ENCODE data around the gene GRID2IP. TPM values are rescaled to one million over a fixed set of nuclear protein-coding genes. Genes with fewer than 3 reads are reported as not detected.

GRID2IP gene
- total RNA-seq, 1 donor from 2014 or later = 0.13 TPM

GRCh38 chr7:6546498-6547251, 4.6 kb downstream of the GRID2IP start:
- Mint-ChIP-seq H3K9me3 (ENCODE audit: unreplicated experiment) (no peaks in the 10 kb centered on the region), H3K27ac (ENCODE audit: unreplicated experiment) (no peak overlapping the region), H3K27me3 (ENCODE audit: unreplicated experiment) (peaks cover 2% of the 10 kb centered on the region), H3K4me3 (ENCODE audit: unreplicated experiment) (no peak overlapping the region), H3K4me1 (ENCODE audit: unreplicated experiment) (no peaks in the 10 kb centered on the region), H3K36me3 (ENCODE audit: unreplicated experiment) (no peaks in the 10 kb centered on the region)
- TF ChIP-seq, protein P1, sequence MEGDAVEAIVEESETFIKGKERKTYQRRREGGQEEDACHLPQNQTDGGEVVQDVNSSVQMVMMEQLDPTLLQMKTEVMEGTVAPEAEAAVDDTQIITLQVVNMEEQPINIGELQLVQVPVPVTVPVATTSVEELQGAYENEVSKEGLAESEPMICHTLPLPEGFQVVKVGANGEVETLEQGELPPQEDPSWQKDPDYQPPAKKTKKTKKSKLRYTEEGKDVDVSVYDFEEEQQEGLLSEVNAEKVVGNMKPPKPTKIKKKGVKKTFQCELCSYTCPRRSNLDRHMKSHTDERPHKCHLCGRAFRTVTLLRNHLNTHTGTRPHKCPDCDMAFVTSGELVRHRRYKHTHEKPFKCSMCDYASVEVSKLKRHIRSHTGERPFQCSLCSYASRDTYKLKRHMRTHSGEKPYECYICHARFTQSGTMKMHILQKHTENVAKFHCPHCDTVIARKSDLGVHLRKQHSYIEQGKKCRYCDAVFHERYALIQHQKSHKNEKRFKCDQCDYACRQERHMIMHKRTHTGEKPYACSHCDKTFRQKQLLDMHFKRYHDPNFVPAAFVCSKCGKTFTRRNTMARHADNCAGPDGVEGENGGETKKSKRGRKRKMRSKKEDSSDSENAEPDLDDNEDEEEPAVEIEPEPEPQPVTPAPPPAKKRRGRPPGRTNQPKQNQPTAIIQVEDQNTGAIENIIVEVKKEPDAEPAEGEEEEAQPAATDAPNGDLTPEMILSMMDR (IDR thresholded peaks at IDR 0.05) = no peak
- DNase-seq (ENCODE audit: extremely low spot score, unreplicated experiment) = no peak

- H3K9me3 Mint-ChIP-seq (ENCODE audit: unreplicated experiment) = no peaks in the 10 kb centered on the region
- DNase-seq (ENCODE audit: extremely low spot score, unreplicated experiment) = no peak
- no peaks in the 10 kb centered on the region for H3K36me3 Mint-ChIP-seq (ENCODE audit: unreplicated experiment)
- no peaks in the 10 kb centered on the region for H3K4me1 Mint-ChIP-seq (ENCODE audit: unreplicated experiment)
- peaks cover 2% of the 10 kb centered on the region for H3K27me3 Mint-ChIP-seq (ENCODE audit: unreplicated experiment)
- no peak overlapping the region for H3K27ac Mint-ChIP-seq (ENCODE audit: unreplicated experiment)
- TF ChIP-seq, protein P1 (IDR thresholded peaks at IDR 0.05) = no peak
- no peak overlapping the region for H3K4me3 Mint-ChIP-seq (ENCODE audit: unreplicated experiment)
Measured at GRCh38 chr7:6545398-6546126, 5.7 kb downstream of the GRID2IP start.

DNA sequence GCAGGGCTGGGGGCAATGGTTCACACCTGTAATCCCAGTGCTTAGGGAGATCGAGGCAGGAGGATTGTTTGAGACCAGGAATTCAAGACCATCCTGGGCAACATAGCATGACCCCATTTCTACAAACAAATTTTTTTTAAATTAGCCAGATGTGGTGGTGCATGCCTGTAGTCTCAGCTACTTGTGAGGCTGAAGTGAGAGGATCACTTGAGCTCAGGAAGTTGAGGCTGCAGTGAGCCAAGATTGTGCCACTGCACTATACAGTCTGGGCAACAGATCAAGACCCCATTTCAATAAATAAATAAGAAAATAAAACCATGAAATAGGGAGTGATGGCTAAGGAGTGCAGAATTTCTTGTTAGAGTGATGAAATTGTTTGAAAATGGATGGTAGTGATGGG, 8.9 kb downstream of the GRID2IP start:
- no peak for DNase-seq (ENCODE audit: extremely low spot score, unreplicated experiment)
- Mint-ChIP-seq H3K4me1 (ENCODE audit: unreplicated experiment) (no peaks in the 10 kb centered on the region), H3K27me3 (ENCODE audit: unreplicated experiment) (peaks cover 5% of the 10 kb centered on the region), H3K36me3 (ENCODE audit: unreplicated experiment) (no peaks in the 10 kb centered on the region), H3K4me3 (ENCODE audit: unreplicated experiment) (no peak overlapping the region), H3K9me3 (ENCODE audit: unreplicated experiment) (no peaks in the 10 kb centered on the region), H3K27ac (ENCODE audit: unreplicated experiment) (no peak overlapping the region)
- TF ChIP-seq, protein P1 (IDR thresholded peaks at IDR 0.05) = no peak

DNA sequence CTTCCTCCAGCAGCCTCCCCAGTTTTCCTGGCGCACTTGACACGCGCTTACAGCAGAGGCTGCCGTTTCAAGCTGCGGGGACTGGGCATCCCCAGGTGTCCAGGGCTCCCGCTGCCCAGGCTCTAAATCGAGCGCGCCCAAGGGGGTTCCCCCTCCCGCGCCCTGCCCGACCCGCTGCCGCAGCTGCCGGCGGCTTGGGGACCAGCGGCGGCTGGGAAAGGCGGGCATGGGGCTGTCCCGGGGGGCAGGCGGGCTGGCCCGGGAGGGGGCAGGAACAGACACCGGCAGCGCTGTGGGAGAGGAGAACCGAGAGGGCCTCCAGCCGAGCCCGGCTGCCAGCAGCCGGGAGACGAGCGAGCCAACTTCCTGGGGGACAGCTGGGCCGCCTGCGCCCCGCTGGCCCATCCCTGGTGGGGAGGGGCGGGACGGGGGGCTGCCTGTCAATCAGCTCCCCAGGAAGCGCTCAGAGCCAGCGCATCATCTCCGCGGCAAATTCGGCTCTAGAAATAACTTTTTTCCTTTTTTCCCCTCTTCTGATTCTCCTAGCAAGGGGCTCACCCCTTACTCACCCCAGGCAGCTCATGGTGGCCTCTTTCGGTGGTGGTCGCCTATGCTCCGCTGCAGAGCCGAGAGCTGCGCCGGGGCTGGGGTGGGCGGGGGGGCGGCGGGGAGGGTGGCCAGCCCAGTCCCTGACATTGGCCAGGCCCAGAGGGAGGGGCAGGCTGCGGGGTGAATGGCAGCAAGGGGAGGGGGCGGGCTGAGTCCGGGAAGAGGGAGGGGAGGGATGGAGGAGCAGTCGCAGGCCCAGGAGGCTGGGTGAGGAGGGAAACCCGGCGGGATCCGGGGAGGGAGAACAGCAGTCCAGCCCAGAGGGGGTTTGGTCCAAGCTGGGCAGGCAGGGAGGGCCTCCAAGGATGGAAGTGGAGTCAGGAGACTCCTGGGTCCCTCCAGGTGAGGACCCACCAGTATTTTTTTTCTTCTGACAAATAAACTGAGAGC, 14.7 kb downstream of the GRID2IP start:
- Mint-ChIP-seq H3K27ac (ENCODE audit: unreplicated experiment) (no peak overlapping the region), H3K4me1 (ENCODE audit: unreplicated experiment) (peaks cover 2% of the 10 kb centered on the region), H3K4me3 (ENCODE audit: unreplicated experiment) (peak overlapping the region; percentile 62), H3K9me3 (ENCODE audit: unreplicated experiment) (no peaks in the 10 kb centered on the region), H3K27me3 (ENCODE audit: unreplicated experiment) (peaks cover 24% of the 10 kb centered on the region), H3K36me3 (ENCODE audit: unreplicated experiment) (no peaks in the 10 kb centered on the region)
- DNase-seq (ENCODE audit: extremely low spot score, unreplicated experiment) = no peak
- TF ChIP-seq, protein P1 (IDR thresholded peaks at IDR 0.05) = no peak
